Measurements from ENCODE around the gene GRID1.

The GRID1 gene

GRCh38 chr10:86373828-86374227 lies 7.2 kb upstream of the GRID1 start:
- no peak overlapping the region for H3K27ac ChIP-seq (ENCODE audit: low read length)
- H3K36me3 ChIP-seq (ENCODE audit: insufficient read depth, low read depth, low read length), result no peaks in the 10 kb centered on the region
- no peaks in the 10 kb centered on the region for H3K4me1 ChIP-seq (ENCODE audit: insufficient read depth, low read length)
- no peak overlapping the region for H3K9ac ChIP-seq (ENCODE audit: low read depth, low read length)
- peaks cover 78% of the 10 kb centered on the region for H3K27me3 ChIP-seq (ENCODE audit: insufficient read depth, low read length)
- H3K9me3 ChIP-seq (ENCODE audit: insufficient read depth, low read depth, low read length), result no peaks in the 10 kb centered on the region
- H3K4me3 ChIP-seq (ENCODE audit: low read length), result no peak overlapping the region

- H3K27ac ChIP-seq (ENCODE audit: low read length), result no peak overlapping the region
- no peak overlapping the region for H3K4me3 ChIP-seq (ENCODE audit: low read length)
- no peak overlapping the region for H3K9ac ChIP-seq (ENCODE audit: low read depth, low read length)
- H3K27me3 ChIP-seq (ENCODE audit: insufficient read depth, low read length), result peaks cover 83% of the 10 kb centered on the region
- no peaks in the 10 kb centered on the region for H3K9me3 ChIP-seq (ENCODE audit: insufficient read depth, low read depth, low read length)
- H3K4me1 ChIP-seq (ENCODE audit: insufficient read depth, low read length), result no peaks in the 10 kb centered on the region
- H3K36me3 ChIP-seq (ENCODE audit: insufficient read depth, low read depth, low read length), result no peaks in the 10 kb centered on the region
Observed at GRCh38 chr10:86373251-86373650, 6.7 kb upstream of the GRID1 start.

GRCh38 chr10:86372784-86373239 lies 6.2 kb upstream of the GRID1 start:
- Histone ChIP-seq H3K36me3 (ENCODE audit: insufficient read depth, low read depth, low read length) (no peaks in the 10 kb centered on the region), H3K27ac (ENCODE audit: low read length) (no peak overlapping the region), H3K9ac (ENCODE audit: low read depth, low read length) (no peak overlapping the region), H3K27me3 (ENCODE audit: insufficient read depth, low read length) (peaks cover 83% of the 10 kb centered on the region), H3K4me1 (ENCODE audit: insufficient read depth, low read length) (no peaks in the 10 kb centered on the region), H3K9me3 (ENCODE audit: insufficient read depth, low read depth, low read length) (no peaks in the 10 kb centered on the region), H3K4me3 (ENCODE audit: low read length) (no peak overlapping the region)

GRCh38 chr10:86372119-86372783 lies 5.7 kb upstream of the GRID1 start:
- no peaks in the 10 kb centered on the region for H3K4me1 ChIP-seq (ENCODE audit: insufficient read depth, low read length)
- no peak overlapping the region for H3K4me3 ChIP-seq (ENCODE audit: low read length)
- H3K27ac ChIP-seq (ENCODE audit: low read length), result no peak overlapping the region
- peaks cover 89% of the 10 kb centered on the region for H3K27me3 ChIP-seq (ENCODE audit: insufficient read depth, low read length)
- H3K36me3 ChIP-seq (ENCODE audit: insufficient read depth, low read depth, low read length), result no peaks in the 10 kb centered on the region
- H3K9ac ChIP-seq (ENCODE audit: low read depth, low read length), result no peak overlapping the region
- no peaks in the 10 kb centered on the region for H3K9me3 ChIP-seq (ENCODE audit: insufficient read depth, low read depth, low read length)

- H3K36me3 ChIP-seq (ENCODE audit: insufficient read depth, low read depth, low read length), result no peaks in the 10 kb centered on the region
- H3K27ac ChIP-seq (ENCODE audit: low read length), result no peak overlapping the region
- H3K27me3 ChIP-seq (ENCODE audit: insufficient read depth, low read length), result peaks cover 90% of the 10 kb centered on the region
- H3K9me3 ChIP-seq (ENCODE audit: insufficient read depth, low read depth, low read length), result no peaks in the 10 kb centered on the region
- H3K4me1 ChIP-seq (ENCODE audit: insufficient read depth, low read length), result no peaks in the 10 kb centered on the region
- H3K4me3 ChIP-seq (ENCODE audit: low read length), result no peak overlapping the region
- no peak overlapping the region for H3K9ac ChIP-seq (ENCODE audit: low read depth, low read length)
Observed at GRCh38 chr10:86371691-86372090, 5.1 kb upstream of the GRID1 start.

- H3K36me3 ChIP-seq (ENCODE audit: insufficient read depth, low read depth, low read length), result no peaks in the 10 kb centered on the region
- no peaks in the 10 kb centered on the region for H3K9me3 ChIP-seq (ENCODE audit: insufficient read depth, low read depth, low read length)
- no peak overlapping the region for H3K9ac ChIP-seq (ENCODE audit: low read depth, low read length)
- no peak overlapping the region for H3K4me3 ChIP-seq (ENCODE audit: low read length)
- no peak overlapping the region for H3K27ac ChIP-seq (ENCODE audit: low read length)
- H3K27me3 ChIP-seq (ENCODE audit: insufficient read depth, low read length), result peaks cover 87% of the 10 kb centered on the region
- no peaks in the 10 kb centered on the region for H3K4me1 ChIP-seq (ENCODE audit: insufficient read depth, low read length)
Observed at GRCh38 chr10:86371116-86371515, 4.5 kb upstream of the GRID1 start.

GRCh38 chr10:86370006-86370585 lies 3.5 kb upstream of the GRID1 start:
- Histone ChIP-seq H3K27ac (ENCODE audit: low read length) (no peak overlapping the region), H3K36me3 (ENCODE audit: insufficient read depth, low read depth, low read length) (no peaks in the 10 kb centered on the region), H3K9ac (ENCODE audit: low read depth, low read length) (no peak overlapping the region), H3K4me3 (ENCODE audit: low read length) (no peak overlapping the region), H3K9me3 (ENCODE audit: insufficient read depth, low read depth, low read length) (no peaks in the 10 kb centered on the region), H3K4me1 (ENCODE audit: insufficient read depth, low read length) (no peaks in the 10 kb centered on the region), H3K27me3 (ENCODE audit: insufficient read depth, low read length) (peaks cover 87% of the 10 kb centered on the region)

GRCh38 chr10:86368987-86369386 lies 2.4 kb upstream of the GRID1 start:
- Histone ChIP-seq H3K4me1 (ENCODE audit: insufficient read depth, low read length) (no peaks in the 10 kb centered on the region), H3K27me3 (ENCODE audit: insufficient read depth, low read length) (peaks cover 92% of the 10 kb centered on the region), H3K36me3 (ENCODE audit: insufficient read depth, low read depth, low read length) (no peaks in the 10 kb centered on the region), H3K9ac (ENCODE audit: low read depth, low read length) (no peak overlapping the region), H3K27ac (ENCODE audit: low read length) (no peak overlapping the region), H3K9me3 (ENCODE audit: insufficient read depth, low read depth, low read length) (no peaks in the 10 kb centered on the region; the same call in 1 of the 2 replicates), H3K4me3 (ENCODE audit: low read length) (no peak overlapping the region)

- Histone ChIP-seq H3K36me3 (ENCODE audit: insufficient read depth, low read depth, low read length) (no peaks in the 10 kb centered on the region), H3K9me3 (ENCODE audit: insufficient read depth, low read depth, low read length) (no peaks in the 10 kb centered on the region; the same call in 1 of the 2 replicates), H3K27ac (ENCODE audit: low read length) (no peak overlapping the region), H3K4me1 (ENCODE audit: insufficient read depth, low read length) (no peaks in the 10 kb centered on the region), H3K4me3 (ENCODE audit: low read length) (no peak overlapping the region), H3K27me3 (ENCODE audit: insufficient read depth, low read length) (peaks cover 96% of the 10 kb centered on the region), H3K9ac (ENCODE audit: low read depth, low read length) (no peak overlapping the region)
Observed at GRCh38 chr10:86368046-86368445, 1.5 kb upstream of the GRID1 start.

- peak overlapping the region; percentile 51; the same call in 1 of the 2 replicates for H3K4me3 ChIP-seq (ENCODE audit: low read length)
- no peak overlapping the region for H3K9ac ChIP-seq (ENCODE audit: low read depth, low read length)
- no peaks in the 10 kb centered on the region for H3K4me1 ChIP-seq (ENCODE audit: insufficient read depth, low read length)
- H3K9me3 ChIP-seq (ENCODE audit: insufficient read depth, low read depth, low read length), result no peaks in the 10 kb centered on the region; the same call in 1 of the 2 replicates
- peaks cover 96% of the 10 kb centered on the region for H3K27me3 ChIP-seq (ENCODE audit: insufficient read depth, low read length)
- no peaks in the 10 kb centered on the region for H3K36me3 ChIP-seq (ENCODE audit: insufficient read depth, low read depth, low read length)
- H3K27ac ChIP-seq (ENCODE audit: low read length), result no peak overlapping the region
Observed at GRCh38 chr10:86367152-86367951, 757 bp upstream of the GRID1 start.

- H3K9ac ChIP-seq (ENCODE audit: low read depth, low read length), result no peak overlapping the region
- no peaks in the 10 kb centered on the region; the same call in 1 of the 2 replicates for H3K9me3 ChIP-seq (ENCODE audit: insufficient read depth, low read depth, low read length)
Observed at GRCh38 chr10:86366902-86367151, 232 bp upstream of the GRID1 start.

More at GRCh38 chr10:86366902-86367151, 232 bp upstream of the GRID1 start:
- H3K36me3 ChIP-seq (ENCODE audit: insufficient read depth, low read depth, low read length), result no peaks in the 10 kb centered on the region
- H3K4me3 ChIP-seq (ENCODE audit: low read length), result peak overlapping the region; percentile 51; the same call in 1 of the 2 replicates
- peaks cover 97% of the 10 kb centered on the region for H3K27me3 ChIP-seq (ENCODE audit: insufficient read depth, low read length)
- no peak overlapping the region for H3K27ac ChIP-seq (ENCODE audit: low read length)
- H3K4me1 ChIP-seq (ENCODE audit: insufficient read depth, low read length), result no peaks in the 10 kb centered on the region

Data from iPS-20b (cell line).